B cell (primary cell): Measurements from ENCODE around the gene GALNT17. TPM values are rescaled to one million over a fixed set of nuclear protein-coding genes. Genes with fewer than 3 reads are reported as not detected.

Source experiments
- ATAC-seq: fragments of 200-7000 bp; cut with Tn5 transposase; one replicate; pipeline ENCODE4 v1.10.0; 2021; ENCODE audit warnings: low read depth, mild to moderate bottlenecking, moderate number of reproducible peaks, moderate library complexity
- CTCF ChIA-PET: fragments of 350-600 bp; sonication (Branson Sonifier 250); formaldehyde crosslinking; loops from one replicate; lab custom pipeline; 2021; ENCODE audit warnings: antibody characterized with exemption, inconsistent platforms; lab: Charles Lee
- POLR2A ChIA-PET: fragments of 350-600 bp; sonication (Branson Sonifier 250); formaldehyde crosslinking; loops from one replicate; lab custom pipeline; 2021; ENCODE audit warnings: antibody characterized with exemption; lab: Charles Lee
- DNase-seq: peaks from one replicate; pipeline ENCODE4 v3.0.0; 2013
- H2AFZ ChIP-seq: 2 replicates; pipeline ENCODE4 v1.6.1; 2012; ENCODE audit warnings: mild to moderate bottlenecking, low read depth, low read length; ENCODE audit not compliant: insufficient read depth, poor library complexity, severe bottlenecking
- H3K27ac ChIP-seq, 2 donors: 1 replicate in 1 of 2; 2 replicates in 1 of 2; pipeline ENCODE4 v1.5.1; 2012 to 2013; ENCODE audit warnings: low read length in 2 of 2, mild to moderate bottlenecking in 2 of 2, moderate library complexity in 1 of 2
- H3K27me3 ChIP-seq, 4 experiments: fragments of 200-600 bp in 1 of 4; sonication (generic) in 1 of 4; replicated peaks in 1 of 4; 1 replicate in 2 of 4; 2 replicates in 2 of 4; pipeline versions ENCODE4 v1.6.1 to v1.7.0; 2013 to 2016; ENCODE audit warnings: low read length in 3 of 4, mild to moderate bottlenecking in 2 of 4, mixed read lengths in 1 of 4, moderate library complexity in 1 of 4; ENCODE audit not compliant: insufficient read depth in 4 of 4, control insufficient read depth in 3 of 4; ENCODE audit errors: control extremely low read depth in 1 of 4
- H3K36me3 ChIP-seq, 2 experiments: replicated peaks in 1 of 2; 1 replicate in 1 of 2; 2 replicates in 1 of 2; pipeline versions ENCODE4 v1.6.1 to v1.7.1; 2013; ENCODE audit warnings: low read length in 1 of 2; ENCODE audit not compliant: insufficient read depth in 2 of 2, control insufficient read depth in 1 of 2; ENCODE audit errors: control extremely low read depth in 1 of 2, extremely low read depth in 1 of 2
- H3K4me1 ChIP-seq, 2 donors: fragments of 200-600 bp in 1 of 2; sonication (generic) in 1 of 2; 1 replicate in 1 of 2; 2 replicates in 1 of 2; pipeline versions ENCODE4 v1.5.1 to v1.6.1; 2013 to 2017; ENCODE audit warnings: low read length in 2 of 2; ENCODE audit not compliant: control insufficient read depth in 2 of 2, insufficient read depth in 2 of 2
- H3K4me2 ChIP-seq: replicated peaks from 2 replicates; pipeline ENCODE3; 2012; ENCODE audit warnings: mild to moderate bottlenecking, low read depth, low read length; ENCODE audit not compliant: poor library complexity, severe bottlenecking
- H3K4me3 ChIP-seq, 5 experiments: fragments of 200-600 bp in 1 of 5; sonication (generic) in 1 of 5; 1 replicate in 3 of 5; 2 replicates in 2 of 5; pipeline versions ENCODE4 v1.5.1 to v1.7.0; 2011 to 2016; ENCODE audit warnings: low read length in 4 of 5, mild to moderate bottlenecking in 4 of 5, low read depth in 2 of 5, control low read depth in 1 of 5, moderate library complexity in 1 of 5; ENCODE audit not compliant: insufficient read depth in 1 of 5; ENCODE audit errors: control extremely low read depth in 1 of 5, extremely low read depth in 1 of 5
- H3K79me2 ChIP-seq: fragments of 200-600 bp; sonication (generic); one replicate; pipeline ENCODE4 v1.6.0; 2016; ENCODE audit warnings: low read length; ENCODE audit not compliant: control insufficient read depth, insufficient read depth
- H3K9ac ChIP-seq: fragments of 200-600 bp; sonication (generic); 2 replicates; pipeline ENCODE4 v1.6.1; 2017; ENCODE audit warnings: mild to moderate bottlenecking, low read length, moderate library complexity
- H3K9me3 ChIP-seq, 3 donors: one replicate each; pipeline versions ENCODE4 v1.6.1 to v1.7.1; 2013; ENCODE audit warnings: low read length in 2 of 3; ENCODE audit not compliant: control insufficient read depth in 2 of 3, insufficient read depth in 1 of 3; ENCODE audit errors: control extremely low read depth in 1 of 3
- H4K20me1 ChIP-seq: 2 replicates; pipeline ENCODE4 v1.6.0; 2012; ENCODE audit warnings: mild to moderate bottlenecking, low read length; ENCODE audit not compliant: insufficient read depth, control insufficient read depth, poor library complexity, severe bottlenecking
- H3K27ac Mint-ChIP-seq: one replicate; pipeline ENCODE4 v1.8.0; 2021; ENCODE audit warnings: mixed read lengths
- H3K27me3 Mint-ChIP-seq: one replicate; pipeline ENCODE4 v1.8.0; 2021; ENCODE audit warnings: mixed read lengths
- H3K4me1 Mint-ChIP-seq: one replicate; pipeline ENCODE4 v1.8.0; 2021; ENCODE audit warnings: mixed read lengths
- H3K4me3 Mint-ChIP-seq: one replicate; pipeline ENCODE4 v1.8.0; 2021; ENCODE audit warnings: mixed read lengths
- H3K9me3 Mint-ChIP-seq: one replicate; pipeline ENCODE4 v1.8.0; 2022; ENCODE audit warnings: mixed read lengths; ENCODE audit not compliant: insufficient read depth
- EZH2 ChIP-seq: IDR thresholded peaks from 2 replicates; pipeline ENCODE4 v1.6.1; 2012; ENCODE audit warnings: borderline replicate concordance, low read depth, mild to moderate bottlenecking, moderate library complexity, low read length; ENCODE audit not compliant: insufficient read depth, poor library complexity, severe bottlenecking
- WGBS: methylation state at CpG from one replicate; pipeline ENCODE4 v1.1.5; 2013; ENCODE audit warnings: missing lambda C conversion rate; ENCODE audit not compliant: insufficient coverage; 5-methylcytosine and 5-hydroxymethylcytosine counted together
- intact Hi-C: fragments of 100-400 bp; cut with micrococcal nuclease; formaldehyde crosslinking; loops from one replicate; pipeline ENCODE4 v1.10.0; 2022
- polyA plus RNA-seq: library from polyadenylated mRNA; depleted of rRNA; stranded (reverse); fragments of >200 nt; gene quantifications from 2 replicates; pipeline ENCODE4 v1.2.3, GENCODE V29; 2012
- total RNA-seq, 2 donors: library from RNA; stranded (reverse); fragments of 120-200 nt in 1 of 2; gene quantifications; 1 replicate in 1 of 2; 2 replicates in 1 of 2; pipeline versions ENCODE4 v1.2.3 to v1.2.4, GENCODE V29; 2013 to 2022
- TF ChIP-seq, protein P1 (sequence below): fragments of 200-600 bp; IDR thresholded peaks from one replicate; pipeline ENCODE4 v1.8.0; 2022; ENCODE audit warnings: antibody characterized with exemption, mild to moderate bottlenecking

The GALNT17 gene
- total and polyA plus RNA-seq, 2 donors (not counting 1 experiment from before 2014, with no cell fraction given): not detected

DNA sequence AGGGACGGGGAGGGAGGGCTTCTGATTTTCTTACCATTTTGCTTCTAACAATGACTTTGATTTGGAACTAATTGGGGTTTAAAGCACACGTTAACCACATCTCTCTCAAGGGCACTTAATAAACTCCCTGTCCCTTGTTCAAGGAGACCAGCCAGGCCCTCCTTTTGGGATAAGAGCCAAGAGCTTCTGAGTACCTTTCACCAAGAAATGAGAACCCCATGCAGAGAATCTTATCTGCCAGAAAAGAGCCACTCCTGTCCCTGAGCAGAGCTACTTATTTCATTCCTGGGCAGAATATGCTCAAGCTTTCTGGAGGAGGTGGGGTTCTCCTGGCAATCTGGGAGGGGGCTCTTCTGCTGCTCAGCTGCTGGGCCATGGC is 574.6 kb downstream of the GALNT17 start:
- DNase-seq (no peak), ATAC-seq (no peak)
- intact Hi-C loops: no loop called here
- Histone ChIP-seq H3K27me3 (no peaks in the 10 kb centered on the region), H3K36me3 (no peaks in the 10 kb centered on the region), H3K9ac (no peak overlapping the region), H3K4me2 (no peak overlapping the region), H3K9me3 (peaks cover 0 to 16% (median 0%) of the 10 kb centered on the region in 3 donors), H3K4me1 (no peaks in the 10 kb centered on the region), H3K79me2 (no peaks in the 10 kb centered on the region), H3K4me3 (no peak overlapping the region), H4K20me1 (no peaks in the 10 kb centered on the region), H2AFZ (no peak overlapping the region), H3K27ac (no peak overlapping the region)
- TF ChIP-seq EZH2: no peak
- TF ChIP-seq, protein P1, sequence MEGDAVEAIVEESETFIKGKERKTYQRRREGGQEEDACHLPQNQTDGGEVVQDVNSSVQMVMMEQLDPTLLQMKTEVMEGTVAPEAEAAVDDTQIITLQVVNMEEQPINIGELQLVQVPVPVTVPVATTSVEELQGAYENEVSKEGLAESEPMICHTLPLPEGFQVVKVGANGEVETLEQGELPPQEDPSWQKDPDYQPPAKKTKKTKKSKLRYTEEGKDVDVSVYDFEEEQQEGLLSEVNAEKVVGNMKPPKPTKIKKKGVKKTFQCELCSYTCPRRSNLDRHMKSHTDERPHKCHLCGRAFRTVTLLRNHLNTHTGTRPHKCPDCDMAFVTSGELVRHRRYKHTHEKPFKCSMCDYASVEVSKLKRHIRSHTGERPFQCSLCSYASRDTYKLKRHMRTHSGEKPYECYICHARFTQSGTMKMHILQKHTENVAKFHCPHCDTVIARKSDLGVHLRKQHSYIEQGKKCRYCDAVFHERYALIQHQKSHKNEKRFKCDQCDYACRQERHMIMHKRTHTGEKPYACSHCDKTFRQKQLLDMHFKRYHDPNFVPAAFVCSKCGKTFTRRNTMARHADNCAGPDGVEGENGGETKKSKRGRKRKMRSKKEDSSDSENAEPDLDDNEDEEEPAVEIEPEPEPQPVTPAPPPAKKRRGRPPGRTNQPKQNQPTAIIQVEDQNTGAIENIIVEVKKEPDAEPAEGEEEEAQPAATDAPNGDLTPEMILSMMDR: no peak
- Mint-ChIP-seq H3K9me3 (peaks cover 8% of the 10 kb centered on the region), H3K27me3 (no peaks in the 10 kb centered on the region), H3K4me3 (no peak overlapping the region), H3K27ac (no peak overlapping the region), H3K4me1 (no peaks in the 10 kb centered on the region)
- ChIA-PET CTCF (no interaction called here), POLR2A (no interaction called here)
- WGBS: 83% methylated on average over 1 of the region's 2 CpGs

DNA sequence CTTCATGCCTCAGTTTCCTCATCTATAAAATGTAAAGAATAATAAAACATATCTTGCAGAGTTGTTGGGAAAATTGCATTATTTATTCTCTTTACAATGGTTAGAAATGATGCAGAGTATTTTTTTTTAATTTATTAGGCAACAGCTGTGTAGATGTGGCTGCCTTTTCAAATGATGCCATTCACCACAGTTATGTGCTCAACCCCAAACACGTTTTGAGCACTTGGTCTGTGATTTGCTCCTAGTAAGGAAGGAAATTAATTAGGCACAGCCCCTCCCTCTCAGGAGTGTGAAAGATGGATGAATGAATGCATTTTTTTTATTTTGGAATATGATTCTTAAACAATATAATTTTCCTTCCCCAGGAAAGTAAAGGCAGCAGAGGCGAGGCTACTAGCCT is 575.1 kb downstream of the GALNT17 start:
- Histone ChIP-seq H3K27ac (no peak overlapping the region), H3K79me2 (no peaks in the 10 kb centered on the region), H3K4me2 (no peak overlapping the region), H4K20me1 (no peaks in the 10 kb centered on the region), H3K9me3 (peaks cover 0 to 16% (median 0%) of the 10 kb centered on the region in 3 donors), H3K4me3 (no peak overlapping the region), H3K9ac (no peak overlapping the region), H3K27me3 (no peaks in the 10 kb centered on the region), H3K4me1 (no peaks in the 10 kb centered on the region), H2AFZ (no peak overlapping the region), H3K36me3 (no peaks in the 10 kb centered on the region)
- no peak for TF ChIP-seq EZH2
- TF ChIP-seq, protein P1: no peak
- H3K27ac Mint-ChIP-seq: no peak overlapping the region
- ATAC-seq: no peak
- CTCF ChIA-PET: no interaction called here
- DNase-seq: no peak
- H3K9me3 Mint-ChIP-seq: peaks cover 5% of the 10 kb centered on the region
- no peak overlapping the region for H3K4me3 Mint-ChIP-seq
- POLR2A ChIA-PET: no interaction called here
- no CpG with 5 or more reads among the region's 2 CpGs for WGBS
- H3K4me1 Mint-ChIP-seq: no peaks in the 10 kb centered on the region
- no peaks in the 10 kb centered on the region for H3K27me3 Mint-ChIP-seq
- intact Hi-C loops: no loop called here
